ENCODE measurements around the gene UNC13B.
"Not testable (repeated sequence)": the region's sequence is repeated elsewhere in the genome, so short reads cannot be mapped to it uniquely, and the experiment has no call there.

The UNC13B gene

GRCh38 chr9:35172878-35173277 is 11.1 kb downstream of the UNC13B start:
- Histone ChIP-seq H3K36me3 (ENCODE audit: control insufficient read depth, insufficient read depth, low read length) (no peaks in the 10 kb centered on the region), H3K9ac (ENCODE audit: low read depth, low read length) (no peak overlapping the region), H3K27me3 (ENCODE audit: control insufficient read depth, insufficient read depth, low read length) (no peaks in the 10 kb centered on the region), H3K4me1 (ENCODE audit: control insufficient read depth, insufficient read depth, low read length) (no peaks in the 10 kb centered on the region), H3K9me3 (ENCODE audit: control insufficient read depth, insufficient read depth, low read length) (no peaks in the 10 kb centered on the region), H3K4me3 (ENCODE audit: low read depth, low read length) (no peak overlapping the region)

- Histone ChIP-seq H3K4me1 (ENCODE audit: control insufficient read depth, insufficient read depth, low read length) (no peaks in the 10 kb centered on the region), H3K9ac (ENCODE audit: low read depth, low read length) (no peak overlapping the region), H3K27me3 (ENCODE audit: control insufficient read depth, insufficient read depth, low read length) (no peaks in the 10 kb centered on the region), H3K4me3 (ENCODE audit: low read depth, low read length) (no peak overlapping the region), H3K9me3 (ENCODE audit: control insufficient read depth, insufficient read depth, low read length) (no peaks in the 10 kb centered on the region), H3K36me3 (ENCODE audit: control insufficient read depth, insufficient read depth, low read length) (no peaks in the 10 kb centered on the region)
Measured at GRCh38 chr9:35177520-35177919, 15.7 kb downstream of the UNC13B start.

DNA sequence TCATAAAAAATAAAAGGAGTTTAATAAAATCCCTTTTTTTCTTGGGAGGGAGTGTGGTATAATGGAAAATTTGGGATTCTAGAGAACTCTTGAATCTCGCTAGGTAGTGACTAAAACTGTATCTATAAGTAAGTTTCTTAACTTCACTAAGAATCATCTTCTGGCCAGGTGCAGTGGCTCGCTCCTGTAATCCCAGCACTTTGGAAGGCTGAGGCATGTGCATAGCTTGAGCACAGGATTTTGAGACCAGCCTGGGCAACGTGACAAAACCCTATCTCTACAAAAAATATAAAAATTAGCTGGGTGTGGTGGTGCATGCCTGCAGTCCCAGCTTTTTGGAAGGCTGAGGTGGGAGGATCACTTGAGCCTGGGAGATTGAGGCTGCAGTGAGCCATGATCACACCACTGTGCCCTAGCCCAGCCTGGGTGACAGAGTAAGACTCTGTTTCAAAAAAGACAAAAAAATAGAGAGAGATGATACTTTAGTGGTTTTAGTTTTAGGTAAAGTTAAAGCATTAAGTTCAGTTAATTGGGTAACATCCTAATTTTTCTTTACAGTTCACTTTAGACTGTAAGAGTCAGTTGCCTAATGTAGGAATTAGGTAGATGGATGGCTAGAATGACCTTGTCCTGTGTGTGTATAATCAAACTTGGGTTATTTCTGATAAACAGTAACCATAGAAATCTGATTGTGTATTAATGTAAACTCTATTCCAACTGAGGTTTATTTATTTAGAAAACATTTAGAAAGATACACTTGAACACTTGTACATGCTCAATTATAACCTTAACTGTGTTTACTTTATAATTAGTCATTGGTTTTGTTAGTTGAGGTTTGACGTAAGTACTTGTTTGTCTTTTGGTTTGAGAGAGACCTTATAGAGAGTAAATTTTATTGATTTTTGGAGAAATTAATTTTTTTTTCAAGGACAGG is 17.8 kb downstream of the UNC13B start:
- H3K9me3 ChIP-seq (ENCODE audit: control insufficient read depth, insufficient read depth, low read length): no peaks in the 10 kb centered on the region
- no peak overlapping the region for H3K4me3 ChIP-seq (ENCODE audit: low read depth, low read length)
- no peaks in the 10 kb centered on the region for H3K27me3 ChIP-seq (ENCODE audit: control insufficient read depth, insufficient read depth, low read length)
- H3K36me3 ChIP-seq (ENCODE audit: control insufficient read depth, insufficient read depth, low read length): no peaks in the 10 kb centered on the region
- H3K4me1 ChIP-seq (ENCODE audit: control insufficient read depth, insufficient read depth, low read length): no peaks in the 10 kb centered on the region
- H3K9ac ChIP-seq (ENCODE audit: low read depth, low read length): no peak overlapping the region

DNA sequence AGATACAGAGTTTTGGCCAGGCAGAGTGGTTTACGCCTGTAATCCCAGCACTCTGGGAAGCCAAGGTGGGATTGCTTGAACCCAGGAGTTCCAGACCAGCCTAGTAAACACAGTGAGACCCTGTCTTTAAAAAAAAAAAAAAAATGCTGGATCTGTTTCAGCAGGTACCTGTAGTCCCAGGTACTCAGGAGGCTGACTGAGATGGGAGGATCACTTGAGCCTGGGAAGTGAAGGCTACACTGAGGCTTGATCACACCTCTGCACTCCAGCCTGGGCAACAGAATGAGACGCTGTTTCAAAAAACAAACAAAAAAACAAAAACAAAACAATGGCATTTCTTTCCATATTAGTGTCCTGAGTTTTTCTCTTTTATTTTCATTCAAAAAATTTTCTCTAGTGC is 19.0 kb downstream of the UNC13B start:
- Histone ChIP-seq H3K4me1 (ENCODE audit: control insufficient read depth, insufficient read depth, low read length) (no peaks in the 10 kb centered on the region), H3K4me3 (ENCODE audit: low read depth, low read length) (no peak overlapping the region), H3K9me3 (ENCODE audit: control insufficient read depth, insufficient read depth, low read length) (no peaks in the 10 kb centered on the region), H3K36me3 (ENCODE audit: control insufficient read depth, insufficient read depth, low read length) (no peaks in the 10 kb centered on the region), H3K9ac (ENCODE audit: low read depth, low read length) (no peak overlapping the region), H3K27me3 (ENCODE audit: control insufficient read depth, insufficient read depth, low read length) (no peaks in the 10 kb centered on the region)

DNA sequence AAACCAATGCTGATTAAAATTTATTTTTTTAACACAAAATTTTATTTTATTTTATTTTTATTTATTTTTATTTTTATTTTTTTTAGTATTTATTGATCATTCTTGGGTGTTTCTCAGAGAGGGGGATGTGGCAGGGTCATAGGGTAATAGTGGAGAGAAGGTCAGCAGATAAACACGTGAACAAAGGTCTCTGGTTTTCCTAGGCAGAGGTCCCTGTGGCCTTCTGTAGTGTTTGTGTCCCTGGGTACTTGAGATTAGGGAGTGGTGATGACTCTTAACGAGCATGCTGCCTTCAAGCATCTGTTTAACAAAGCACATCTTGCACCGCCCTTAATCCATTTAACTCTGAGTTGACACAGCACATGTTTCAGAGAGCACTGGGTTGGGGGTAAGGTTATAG is 20.6 kb downstream of the UNC13B start:
- H3K36me3 ChIP-seq (ENCODE audit: control insufficient read depth, insufficient read depth, low read length); H3K27me3 ChIP-seq (ENCODE audit: control insufficient read depth, insufficient read depth, low read length); H3K4me3 ChIP-seq (ENCODE audit: low read depth, low read length); H3K9ac ChIP-seq (ENCODE audit: low read depth, low read length); H3K9me3 ChIP-seq (ENCODE audit: control insufficient read depth, insufficient read depth, low read length); H3K4me1 ChIP-seq (ENCODE audit: control insufficient read depth, insufficient read depth, low read length): not testable (repeated sequence)

DNA sequence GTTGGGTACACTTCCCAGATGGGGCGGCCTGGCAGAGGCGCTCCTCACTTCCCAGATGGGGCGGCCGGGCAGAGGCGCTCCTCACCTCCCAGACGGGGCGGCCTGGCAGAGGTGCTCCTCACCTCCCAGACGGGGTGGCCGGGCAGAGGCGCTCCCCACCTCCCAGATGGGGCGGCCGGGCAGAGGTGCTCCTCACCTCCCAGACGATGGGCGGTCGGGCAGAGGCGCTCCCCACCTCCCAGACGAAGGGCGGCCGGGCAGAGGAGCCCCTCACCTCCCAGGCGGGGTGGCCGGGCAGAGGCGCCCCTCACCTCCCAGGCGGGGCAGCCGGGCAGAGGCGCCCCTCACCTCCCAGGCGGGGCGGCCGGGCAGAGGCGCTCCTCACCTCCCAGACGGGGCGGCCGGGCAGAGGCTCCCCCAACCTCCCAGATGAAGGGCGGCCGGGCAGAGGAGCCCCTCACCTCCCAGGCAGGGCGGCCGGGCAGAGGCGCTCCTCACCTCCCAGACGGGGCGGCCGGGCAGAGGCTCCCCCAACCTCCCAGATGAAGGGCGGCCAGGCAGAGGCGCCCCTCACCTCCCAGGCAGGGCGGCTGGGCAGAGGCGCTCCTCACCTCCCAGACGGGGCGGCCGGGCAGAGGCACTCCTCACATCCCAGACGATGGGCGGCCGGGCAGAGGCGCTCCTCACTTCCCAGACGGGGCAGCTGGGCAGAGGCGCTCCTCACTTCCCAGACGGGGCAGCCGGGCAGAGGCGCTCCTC is 21.4 kb downstream of the UNC13B start:
- H3K27me3 ChIP-seq (ENCODE audit: control insufficient read depth, insufficient read depth, low read length); H3K36me3 ChIP-seq (ENCODE audit: control insufficient read depth, insufficient read depth, low read length); H3K9ac ChIP-seq (ENCODE audit: low read depth, low read length); H3K4me1 ChIP-seq (ENCODE audit: control insufficient read depth, insufficient read depth, low read length); H3K9me3 ChIP-seq (ENCODE audit: control insufficient read depth, insufficient read depth, low read length); H3K4me3 ChIP-seq (ENCODE audit: low read depth, low read length): not testable (repeated sequence)

DNA sequence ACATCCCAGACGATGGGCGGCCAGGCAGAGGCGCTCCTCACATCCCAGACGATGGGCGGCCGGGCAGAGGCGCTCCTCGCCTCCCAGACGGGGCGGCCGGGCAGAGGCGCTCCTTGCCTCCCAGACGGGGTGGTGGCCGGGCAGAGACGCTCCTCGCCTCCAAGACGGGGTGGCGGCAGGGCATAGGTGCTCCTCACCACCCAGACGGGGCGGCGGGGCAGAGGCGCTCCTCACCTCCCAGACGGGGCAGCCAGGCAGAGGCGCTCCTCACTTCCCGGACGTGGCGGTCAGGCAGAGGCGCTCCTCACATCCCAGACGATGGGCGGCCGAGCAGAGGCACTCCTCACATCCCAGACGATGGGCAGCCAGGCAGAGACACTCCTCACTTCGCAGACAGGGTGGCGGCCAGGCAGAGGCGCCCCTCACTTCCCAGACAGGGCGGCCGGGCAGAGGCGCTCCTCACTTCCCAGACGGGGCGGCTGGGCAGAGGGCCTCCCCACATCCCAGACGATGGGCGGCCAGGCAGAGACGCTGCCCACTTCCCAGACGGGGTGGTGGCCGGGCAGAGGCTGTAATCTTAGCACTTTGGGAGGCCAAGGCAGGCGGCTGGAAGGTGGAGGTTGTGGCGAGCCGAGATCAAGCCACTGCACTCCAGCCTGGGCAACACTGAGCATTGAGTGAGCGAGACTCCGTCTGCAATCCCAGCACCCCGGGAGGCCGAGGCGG is 22.1 kb downstream of the UNC13B start:
- H3K9ac ChIP-seq (ENCODE audit: low read depth, low read length); H3K4me3 ChIP-seq (ENCODE audit: low read depth, low read length); H3K27me3 ChIP-seq (ENCODE audit: control insufficient read depth, insufficient read depth, low read length); H3K4me1 ChIP-seq (ENCODE audit: control insufficient read depth, insufficient read depth, low read length); H3K9me3 ChIP-seq (ENCODE audit: control insufficient read depth, insufficient read depth, low read length); H3K36me3 ChIP-seq (ENCODE audit: control insufficient read depth, insufficient read depth, low read length): not testable (repeated sequence)

GRCh38 chr9:35186524-35186923 is 24.7 kb downstream of the UNC13B start:
- Histone ChIP-seq H3K9me3 (ENCODE audit: control insufficient read depth, insufficient read depth, low read length) (no peaks in the 10 kb centered on the region), H3K36me3 (ENCODE audit: control insufficient read depth, insufficient read depth, low read length) (no peaks in the 10 kb centered on the region), H3K4me3 (ENCODE audit: low read depth, low read length) (no peak overlapping the region), H3K27me3 (ENCODE audit: control insufficient read depth, insufficient read depth, low read length) (no peaks in the 10 kb centered on the region), H3K9ac (ENCODE audit: low read depth, low read length) (no peak overlapping the region), H3K4me1 (ENCODE audit: control insufficient read depth, insufficient read depth, low read length) (no peaks in the 10 kb centered on the region)

DNA sequence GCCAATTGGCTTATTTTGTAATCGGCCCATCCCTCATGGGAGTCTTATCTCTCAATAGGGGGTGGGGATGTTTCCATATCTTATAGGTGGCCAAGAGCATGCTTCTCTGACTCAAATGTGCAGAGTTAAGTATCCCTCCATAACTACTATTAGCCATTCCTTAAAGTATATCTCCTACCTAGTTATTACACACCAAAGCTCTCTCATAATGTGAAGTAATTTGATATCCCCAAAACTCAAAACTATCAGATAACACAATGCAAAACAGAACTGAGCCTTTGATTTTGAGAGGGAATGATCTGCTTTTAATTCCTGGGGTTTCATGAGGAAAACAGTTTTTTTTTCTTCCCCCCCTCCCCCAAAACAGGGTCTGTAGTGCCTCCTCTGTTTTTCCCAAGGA is 28.4 kb downstream of the UNC13B start:
- Histone ChIP-seq H3K36me3 (ENCODE audit: control insufficient read depth, insufficient read depth, low read length) (no peaks in the 10 kb centered on the region), H3K4me3 (ENCODE audit: low read depth, low read length) (no peak overlapping the region), H3K9ac (ENCODE audit: low read depth, low read length) (no peak overlapping the region), H3K27me3 (ENCODE audit: control insufficient read depth, insufficient read depth, low read length) (no peaks in the 10 kb centered on the region), H3K9me3 (ENCODE audit: control insufficient read depth, insufficient read depth, low read length) (peaks cover 13% of the 10 kb centered on the region), H3K4me1 (ENCODE audit: control insufficient read depth, insufficient read depth, low read length) (no peaks in the 10 kb centered on the region)

- Histone ChIP-seq H3K9ac (ENCODE audit: low read depth, low read length) (no peak overlapping the region), H3K27me3 (ENCODE audit: control insufficient read depth, insufficient read depth, low read length) (no peaks in the 10 kb centered on the region), H3K4me1 (ENCODE audit: control insufficient read depth, insufficient read depth, low read length) (no peaks in the 10 kb centered on the region), H3K9me3 (ENCODE audit: control insufficient read depth, insufficient read depth, low read length) (peaks cover 13% of the 10 kb centered on the region), H3K36me3 (ENCODE audit: control insufficient read depth, insufficient read depth, low read length) (no peaks in the 10 kb centered on the region), H3K4me3 (ENCODE audit: low read depth, low read length) (no peak overlapping the region)
Measured at GRCh38 chr9:35191105-35191504, 29.3 kb downstream of the UNC13B start.

DNA sequence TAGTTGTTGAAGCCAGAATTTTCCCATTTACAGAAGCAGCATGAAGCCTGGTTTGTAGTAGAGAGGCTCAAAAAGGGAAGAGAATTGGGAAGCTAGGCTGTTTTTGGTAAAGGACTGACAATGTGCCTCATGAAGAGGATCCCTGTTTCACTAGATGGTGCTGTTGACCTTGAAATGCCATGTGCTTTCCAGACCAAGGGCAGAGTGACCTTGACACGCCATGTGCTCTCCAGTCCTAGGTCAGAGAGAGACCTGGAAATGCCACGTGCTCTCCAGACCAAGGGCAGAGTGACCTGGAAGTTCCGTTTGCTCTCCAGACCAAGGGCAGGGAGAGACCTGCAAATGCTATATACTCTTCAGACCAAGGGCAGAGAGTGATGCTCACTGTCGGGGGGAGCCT is 32.0 kb downstream of the UNC13B start:
- no peaks in the 10 kb centered on the region for H3K27me3 ChIP-seq (ENCODE audit: control insufficient read depth, insufficient read depth, low read length)
- H3K4me1 ChIP-seq (ENCODE audit: control insufficient read depth, insufficient read depth, low read length): no peaks in the 10 kb centered on the region
- no peaks in the 10 kb centered on the region for H3K36me3 ChIP-seq (ENCODE audit: control insufficient read depth, insufficient read depth, low read length)
- H3K9ac ChIP-seq (ENCODE audit: low read depth, low read length): no peak overlapping the region
- H3K9me3 ChIP-seq (ENCODE audit: control insufficient read depth, insufficient read depth, low read length): peaks cover 13% of the 10 kb centered on the region
- no peak overlapping the region for H3K4me3 ChIP-seq (ENCODE audit: low read depth, low read length)
